NCI-H128 (cell line): ENCODE measurements around the gene PDIA4.
"Not testable (repeated sequence)": the region's sequence is repeated elsewhere in the genome, so short reads cannot be mapped to it uniquely, and the experiment has no call there.

ENCODE experiments used
- DNase-seq: peaks from one replicate; lab custom pipeline; 2025; ENCODE audit not compliant: unreplicated experiment; lab: John Stamatoyannopoulos, UW

The PDIA4 gene

DNA sequence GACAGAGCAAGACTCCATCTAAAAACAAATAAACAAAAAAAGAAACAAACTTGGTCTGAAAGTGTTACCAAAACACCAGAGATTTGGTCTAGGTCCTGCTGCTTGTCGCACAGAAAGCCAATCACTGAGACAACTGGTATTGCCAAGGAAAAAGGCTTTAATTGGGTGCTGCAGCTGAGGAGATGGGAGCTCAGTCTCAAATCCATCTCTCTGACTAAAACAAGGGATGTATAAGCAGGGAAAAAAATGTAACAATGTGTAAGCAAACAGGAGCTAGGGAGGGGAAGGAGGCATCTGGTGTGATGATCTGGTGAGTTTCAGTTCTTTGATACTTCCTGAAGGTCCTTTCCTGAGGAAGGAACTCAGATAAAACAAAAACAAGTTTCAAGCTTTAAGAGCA, 8.4 kb upstream of the PDIA4 start:
- DNase-seq = no peak

DNA sequence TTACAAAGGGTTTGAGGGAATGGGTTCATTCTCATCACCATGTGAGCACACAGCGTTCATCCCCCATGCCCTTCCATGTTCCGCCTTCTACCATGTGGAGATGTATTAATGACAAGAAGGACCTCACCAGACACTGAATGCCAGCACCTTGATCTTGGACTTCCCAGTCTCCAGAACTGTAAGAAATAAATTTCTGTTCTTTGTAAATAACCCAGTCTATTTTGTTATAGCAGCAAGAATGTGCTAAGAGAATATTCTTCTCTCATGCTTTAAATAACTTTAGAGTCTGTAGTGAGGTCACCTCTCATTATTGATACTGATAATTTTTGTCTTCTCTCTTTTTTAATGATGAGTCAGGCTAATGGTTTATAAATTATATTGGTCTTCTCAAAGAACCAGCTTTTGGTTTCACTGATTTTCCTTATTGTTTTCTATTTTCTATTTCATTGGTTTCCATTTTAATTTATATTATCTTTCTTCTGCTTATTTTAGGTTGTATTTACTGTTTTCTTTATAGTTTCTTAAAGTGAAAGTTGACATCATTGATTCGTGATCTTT, 3.1 kb upstream of the PDIA4 start:
- no peak for DNase-seq

DNA sequence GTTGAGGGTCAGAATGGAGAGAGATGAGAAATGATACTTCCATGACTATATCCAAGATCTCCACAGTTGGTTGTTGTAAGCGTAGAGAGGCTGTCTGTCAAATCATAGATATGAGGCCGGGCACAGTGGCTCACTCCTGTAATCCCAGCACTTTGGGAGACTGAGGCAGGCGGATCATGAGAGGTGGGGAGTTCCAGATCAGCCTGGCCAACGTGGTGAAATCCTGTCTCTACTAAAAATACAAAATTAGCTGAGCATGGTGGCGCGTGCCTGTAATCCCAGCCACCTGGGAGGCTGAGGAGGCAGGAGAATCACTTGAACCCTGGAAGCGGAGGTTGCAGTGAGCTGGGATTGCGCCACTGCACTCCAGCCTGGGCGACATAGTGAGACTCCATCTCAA, 2.1 kb upstream of the PDIA4 start:
- DNase-seq = not testable (repeated sequence)

DNA sequence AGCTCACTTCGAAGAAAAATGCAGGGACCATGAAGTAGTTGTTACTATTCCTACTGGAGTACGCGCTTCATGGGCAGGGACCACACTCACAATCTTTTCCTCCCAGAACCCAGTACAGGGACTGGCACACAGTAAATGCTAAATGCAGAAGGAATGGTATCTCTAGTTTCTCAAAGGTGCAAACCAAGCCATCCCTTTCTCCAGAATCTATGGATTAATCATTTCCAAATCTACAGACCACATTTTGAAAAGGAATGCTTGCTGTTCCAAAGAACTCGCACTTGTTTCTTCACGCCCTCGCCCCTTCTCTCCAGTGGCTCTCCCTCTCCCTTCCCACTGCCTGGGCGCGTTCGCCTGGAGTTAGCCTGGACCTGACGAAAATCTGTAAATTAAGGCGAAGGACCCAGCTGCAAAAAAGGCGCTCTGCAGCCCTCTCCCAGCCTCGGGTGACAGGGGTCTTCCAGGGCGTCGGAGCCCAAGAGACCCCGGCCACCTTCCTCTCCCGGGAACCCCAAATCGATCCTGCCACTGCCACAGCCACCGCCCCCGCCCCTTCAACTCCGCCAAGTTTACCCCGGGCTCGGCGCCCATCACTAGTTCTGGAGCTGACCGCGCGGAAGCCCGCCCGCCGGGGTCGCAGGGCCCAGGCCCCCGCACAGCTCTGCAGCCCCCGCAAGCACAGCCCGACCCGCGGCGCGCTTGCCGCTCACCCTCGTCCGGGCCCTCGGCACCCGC, 527 bp downstream of the PDIA4 start:
- DNase-seq = no peak

DNA sequence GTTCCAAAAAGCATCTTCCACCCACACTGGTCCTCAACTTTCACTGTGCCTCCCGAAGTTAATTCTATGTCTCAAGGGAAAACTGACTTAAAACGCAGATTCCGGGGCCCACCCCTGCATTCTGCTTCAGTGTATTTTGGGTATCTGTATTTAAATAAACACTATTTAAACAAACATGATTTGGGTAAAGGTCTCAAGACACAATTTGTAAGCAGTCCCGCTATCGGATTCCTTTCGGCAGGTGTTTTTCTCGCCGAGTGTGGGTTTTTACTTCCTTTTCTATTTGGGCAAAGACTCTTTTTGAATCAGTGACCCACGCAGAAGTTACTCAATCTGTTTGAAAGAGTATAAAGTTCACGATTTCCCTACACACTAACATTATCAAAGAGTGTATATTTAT, 1.2 kb downstream of the PDIA4 start:
- no peak for DNase-seq

DNA sequence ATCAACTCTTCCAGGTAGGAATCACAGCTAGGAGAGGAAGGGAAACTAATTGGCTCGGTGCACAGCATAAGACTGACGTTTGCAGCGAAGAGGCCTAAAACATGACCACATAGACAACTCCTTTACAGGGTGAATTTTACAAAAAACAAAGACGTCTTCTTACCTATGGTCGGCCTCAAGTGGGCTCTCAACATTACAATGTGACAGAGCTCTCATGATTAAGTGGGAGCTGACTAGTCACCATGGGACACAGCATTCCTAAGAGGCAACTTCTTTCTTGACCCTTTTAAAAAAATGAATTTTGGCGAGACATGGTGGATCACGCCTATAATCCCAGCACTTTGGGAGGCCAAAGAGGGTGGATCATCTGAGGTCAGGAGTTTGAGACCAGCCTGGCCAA, 4.6 kb downstream of the PDIA4 start:
- DNase-seq = no peak

DNA sequence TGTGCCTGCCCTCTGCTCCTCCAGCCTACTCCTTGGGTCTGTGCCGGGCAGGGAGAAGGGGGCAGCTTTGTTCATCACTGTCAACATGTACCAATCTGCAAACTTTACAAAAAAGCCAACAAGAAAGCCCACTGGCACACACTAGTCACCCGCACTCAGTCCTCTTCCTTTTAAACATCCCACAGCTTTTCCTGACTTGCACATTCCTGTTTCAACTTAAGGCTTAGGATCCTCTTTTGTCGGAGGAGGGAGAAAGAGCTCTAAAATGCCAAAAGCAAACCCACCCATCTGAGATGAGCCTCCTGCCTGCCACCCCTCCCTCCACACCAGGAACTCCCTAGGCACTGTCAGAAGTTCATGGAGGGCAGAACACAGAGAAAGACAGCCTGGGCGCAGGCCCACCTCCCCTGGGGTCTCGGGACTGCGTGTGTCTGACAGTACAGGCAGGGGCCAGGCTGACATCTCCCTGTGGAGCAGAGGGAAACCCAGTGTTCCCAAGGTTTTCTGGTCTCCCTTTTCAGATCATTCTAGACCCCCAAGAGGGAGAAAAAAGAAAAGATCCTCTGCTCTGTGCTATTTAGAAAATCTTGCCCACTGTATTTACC, 5.4 kb downstream of the PDIA4 start:
- DNase-seq = no peak

DNA sequence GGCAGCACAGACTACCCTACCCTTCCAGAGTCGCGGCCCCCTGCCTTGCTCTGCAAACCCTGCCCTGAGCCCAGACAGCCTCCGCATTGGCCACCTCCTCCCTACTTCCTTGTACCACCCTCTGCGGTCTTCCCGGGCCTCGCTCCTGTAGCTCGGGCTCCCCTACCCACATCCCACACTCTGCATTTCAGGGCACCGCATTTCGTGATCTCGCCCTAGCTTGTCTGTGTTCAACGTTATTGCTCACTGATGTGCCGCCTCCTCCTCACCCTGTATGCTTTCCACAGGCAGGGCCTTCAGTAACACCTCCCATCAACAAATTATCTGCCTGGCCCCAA, 6.6 kb downstream of the PDIA4 start:
- DNase-seq = no peak

DNA sequence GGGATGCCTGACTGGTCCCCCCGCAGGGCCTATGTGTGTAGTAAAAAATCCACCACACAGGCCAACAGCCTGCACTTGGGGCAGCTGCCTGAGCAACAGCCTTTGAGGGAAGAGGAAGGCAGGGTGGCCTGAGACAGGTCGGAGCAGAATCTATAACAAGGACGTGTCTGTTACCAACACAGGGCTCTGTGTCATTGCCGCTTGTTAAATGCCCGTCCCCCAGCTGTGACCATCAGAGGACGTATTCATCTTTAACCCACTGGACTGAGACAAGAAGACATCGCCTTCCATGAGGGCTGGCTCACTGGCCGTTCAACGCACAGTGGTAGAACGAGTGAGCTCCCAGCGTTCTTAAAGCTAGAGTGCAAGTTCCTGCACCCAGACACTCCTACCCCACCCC, 7.8 kb downstream of the PDIA4 start:
- no peak for DNase-seq

DNA sequence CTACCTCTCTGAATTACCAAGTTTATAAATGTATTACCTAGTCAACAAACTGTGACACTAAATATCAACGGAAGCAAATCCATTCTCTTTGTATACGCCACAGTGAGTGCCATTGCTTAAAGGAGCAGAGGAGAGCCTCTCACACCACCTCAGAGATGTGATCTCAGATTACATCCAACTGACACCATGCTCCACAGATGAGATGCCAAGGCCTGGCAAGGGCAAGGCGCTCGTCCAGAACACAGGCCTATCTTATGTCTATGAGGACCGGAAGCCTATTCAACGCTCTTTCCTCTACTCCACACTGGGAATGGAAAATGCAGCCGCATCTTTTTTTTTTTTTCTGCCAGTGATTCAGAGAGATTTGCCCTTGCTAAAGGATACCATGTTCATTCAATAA, 11.4 kb downstream of the PDIA4 start:
- no peak for DNase-seq

DNA sequence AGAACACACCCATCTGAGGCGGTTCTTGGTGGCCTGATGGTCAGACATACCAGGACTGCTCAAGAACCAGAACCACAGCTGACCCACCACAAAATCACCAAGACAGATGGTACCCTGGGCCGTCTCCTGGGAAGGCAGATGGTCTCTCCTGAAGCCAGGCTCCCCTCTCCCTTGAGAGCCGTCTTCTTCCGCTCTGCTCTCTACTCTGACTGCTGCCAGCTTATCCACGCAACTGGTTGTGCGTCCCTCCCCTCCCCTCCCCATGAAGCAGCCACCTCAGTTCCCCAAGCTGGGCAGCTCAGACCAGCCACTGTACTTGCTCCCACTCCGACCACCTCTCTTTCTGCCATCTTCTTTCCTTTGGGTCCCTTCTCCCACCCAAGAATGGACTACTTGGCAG, 14.0 kb downstream of the PDIA4 start:
- no peak for DNase-seq

DNA sequence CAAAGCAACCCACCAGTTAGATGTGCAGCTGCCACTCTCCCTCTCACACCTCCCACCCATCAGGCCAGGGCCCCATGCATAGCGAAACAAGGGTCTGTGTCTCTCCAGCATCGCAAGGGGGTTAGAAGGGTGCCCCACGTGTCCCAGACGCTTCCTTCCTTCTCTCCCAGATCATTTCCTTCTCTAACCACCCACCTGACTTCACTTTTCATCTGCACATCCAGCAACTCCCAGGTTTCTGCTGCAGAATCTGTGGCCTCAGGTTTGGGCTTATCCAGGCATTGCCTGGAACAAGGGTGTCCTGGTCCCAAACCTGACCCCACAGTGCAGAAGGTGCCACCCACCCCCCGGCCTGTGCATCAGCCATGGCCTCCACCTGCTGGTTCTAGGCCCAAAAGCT, 14.4 kb downstream of the PDIA4 start:
- DNase-seq = no peak

DNA sequence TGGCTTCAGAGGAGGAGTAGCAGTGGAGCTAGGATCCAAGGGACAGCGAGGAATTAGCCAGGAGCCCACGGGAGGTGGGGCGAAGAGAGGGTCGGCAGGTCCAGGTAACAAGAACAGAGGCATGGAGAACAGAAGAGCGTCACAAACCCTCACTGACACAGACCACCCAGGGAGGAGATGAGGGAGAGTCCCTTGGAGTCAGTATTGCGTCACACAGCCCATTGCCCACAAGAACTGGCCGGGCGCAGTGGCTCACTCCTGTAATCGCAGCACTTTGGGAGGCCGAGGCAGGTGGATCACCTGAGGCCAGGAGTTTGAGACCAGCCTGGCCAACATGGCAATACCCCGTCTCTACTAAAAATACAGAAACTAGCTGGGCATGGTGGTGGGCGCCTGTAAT, 15.6 kb downstream of the PDIA4 start:
- DNase-seq = not testable (repeated sequence)

DNA sequence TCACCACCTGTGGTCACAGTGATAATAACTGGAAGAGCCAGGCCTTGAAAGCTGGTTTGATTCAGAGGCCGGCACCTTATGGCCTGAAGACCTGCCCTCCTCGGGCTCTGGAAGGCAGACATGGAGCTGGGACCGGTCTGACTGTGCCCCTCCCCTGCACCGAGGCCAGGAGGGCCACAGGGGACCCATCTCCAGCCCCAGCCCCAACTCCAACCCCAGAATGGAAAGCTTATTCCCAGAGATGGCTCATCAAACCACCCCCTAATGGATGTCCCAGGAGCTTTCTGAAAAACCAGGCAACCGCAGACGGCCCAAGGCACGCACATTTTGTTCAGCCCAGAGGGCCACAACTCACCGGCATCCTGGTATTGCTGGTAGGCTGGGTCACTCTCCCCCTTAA, 16.8 kb downstream of the PDIA4 start:
- DNase-seq = no peak

DNA sequence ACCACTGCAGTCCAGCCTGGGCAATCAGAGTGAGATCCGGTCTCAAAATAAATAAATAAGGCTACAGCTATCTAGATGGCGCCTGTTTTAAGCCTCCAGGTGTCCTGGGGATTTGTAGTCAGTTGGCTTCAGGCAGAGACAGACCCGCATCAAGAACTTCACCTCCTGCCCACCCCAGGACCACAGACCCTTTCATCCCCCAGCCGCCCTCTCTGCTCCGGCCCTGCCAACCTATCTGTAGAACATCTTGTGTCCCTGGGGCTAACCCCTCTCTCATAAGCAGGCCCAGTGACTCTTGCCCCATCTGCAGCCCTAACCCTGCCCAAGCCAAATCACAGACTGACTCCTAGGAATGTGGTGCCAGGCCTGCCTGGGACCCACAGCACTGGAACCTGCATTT, 17.9 kb downstream of the PDIA4 start:
- no peak for DNase-seq

DNA sequence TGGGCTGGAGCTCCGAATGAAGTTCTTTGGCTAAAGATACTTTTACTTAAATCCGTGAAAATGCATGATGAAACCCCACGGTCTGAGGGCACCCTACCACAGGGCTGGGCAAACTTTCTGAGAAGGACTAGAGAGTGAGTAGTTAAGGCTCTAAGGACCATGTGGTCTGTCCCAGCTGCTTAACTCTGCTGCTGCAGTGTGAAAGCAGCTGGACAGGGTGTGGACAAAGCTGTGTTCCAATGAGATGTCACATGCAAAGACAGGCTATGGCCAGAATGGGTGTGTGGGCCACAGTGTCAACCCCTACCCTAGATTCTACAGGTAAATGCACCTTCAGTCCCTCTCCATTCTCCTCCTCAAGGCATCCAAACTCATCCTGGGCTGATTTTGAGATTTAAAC, 18.8 kb downstream of the PDIA4 start:
- DNase-seq = no peak

DNA sequence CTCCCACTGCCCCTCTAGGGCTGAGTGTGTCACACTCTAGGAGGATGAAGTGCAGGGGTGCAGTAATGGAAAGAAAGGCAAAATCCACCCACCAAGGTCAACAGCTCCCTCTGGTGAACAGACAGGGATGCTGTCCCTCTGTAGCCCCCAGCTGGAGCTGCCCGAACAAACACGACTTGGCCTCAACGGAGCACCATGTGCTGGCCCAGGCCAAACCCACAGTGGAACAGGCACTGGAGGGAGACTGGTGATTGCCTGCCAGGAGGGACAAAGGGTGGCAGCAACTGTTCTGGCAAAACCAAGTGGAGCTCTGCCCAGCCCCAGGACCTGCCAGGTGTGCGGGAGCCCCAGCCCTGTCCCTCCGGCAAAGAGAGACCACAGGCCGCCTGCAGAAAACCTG, 20.7 kb downstream of the PDIA4 start:
- DNase-seq = no peak

DNA sequence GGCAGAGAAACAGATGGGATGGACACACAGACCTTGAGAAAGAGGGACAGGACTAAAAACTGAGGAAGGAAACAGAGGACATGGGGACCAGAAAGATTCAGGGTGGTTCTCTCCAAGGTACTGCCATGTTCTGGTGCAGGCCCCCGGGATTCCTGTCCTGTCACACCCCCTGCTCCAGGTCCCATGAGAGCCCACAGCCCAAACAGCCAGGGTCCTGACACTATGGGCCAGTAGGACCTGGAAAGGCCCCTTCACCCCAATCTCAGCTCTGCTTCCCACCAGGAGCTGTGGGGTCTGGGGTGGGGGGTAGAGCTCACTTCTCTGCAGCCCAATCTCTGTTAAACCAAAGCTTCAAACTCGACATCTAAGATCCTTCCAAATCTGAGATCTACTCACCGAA, 21.2 kb downstream of the PDIA4 start:
- DNase-seq = no peak

DNA sequence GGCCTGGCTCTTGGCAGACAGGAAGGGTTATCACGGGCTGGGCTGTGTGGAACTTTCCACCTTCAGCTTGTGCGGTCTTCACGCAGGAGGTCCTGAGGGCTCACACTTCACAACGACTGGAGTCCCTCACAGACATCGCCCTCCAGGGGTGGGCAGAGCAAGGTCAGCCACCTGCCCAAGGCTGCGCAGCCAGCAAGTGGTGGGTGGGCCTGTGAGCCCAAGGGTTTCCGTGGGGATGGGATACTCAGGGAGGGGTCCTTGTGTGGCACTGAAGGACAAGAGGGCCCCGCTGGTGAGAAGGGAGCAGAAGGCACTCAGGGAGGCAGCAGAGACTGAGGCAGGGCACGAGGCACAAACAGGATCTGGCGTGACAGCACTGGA, 22.0 kb downstream of the PDIA4 start:
- no peak for DNase-seq

DNA sequence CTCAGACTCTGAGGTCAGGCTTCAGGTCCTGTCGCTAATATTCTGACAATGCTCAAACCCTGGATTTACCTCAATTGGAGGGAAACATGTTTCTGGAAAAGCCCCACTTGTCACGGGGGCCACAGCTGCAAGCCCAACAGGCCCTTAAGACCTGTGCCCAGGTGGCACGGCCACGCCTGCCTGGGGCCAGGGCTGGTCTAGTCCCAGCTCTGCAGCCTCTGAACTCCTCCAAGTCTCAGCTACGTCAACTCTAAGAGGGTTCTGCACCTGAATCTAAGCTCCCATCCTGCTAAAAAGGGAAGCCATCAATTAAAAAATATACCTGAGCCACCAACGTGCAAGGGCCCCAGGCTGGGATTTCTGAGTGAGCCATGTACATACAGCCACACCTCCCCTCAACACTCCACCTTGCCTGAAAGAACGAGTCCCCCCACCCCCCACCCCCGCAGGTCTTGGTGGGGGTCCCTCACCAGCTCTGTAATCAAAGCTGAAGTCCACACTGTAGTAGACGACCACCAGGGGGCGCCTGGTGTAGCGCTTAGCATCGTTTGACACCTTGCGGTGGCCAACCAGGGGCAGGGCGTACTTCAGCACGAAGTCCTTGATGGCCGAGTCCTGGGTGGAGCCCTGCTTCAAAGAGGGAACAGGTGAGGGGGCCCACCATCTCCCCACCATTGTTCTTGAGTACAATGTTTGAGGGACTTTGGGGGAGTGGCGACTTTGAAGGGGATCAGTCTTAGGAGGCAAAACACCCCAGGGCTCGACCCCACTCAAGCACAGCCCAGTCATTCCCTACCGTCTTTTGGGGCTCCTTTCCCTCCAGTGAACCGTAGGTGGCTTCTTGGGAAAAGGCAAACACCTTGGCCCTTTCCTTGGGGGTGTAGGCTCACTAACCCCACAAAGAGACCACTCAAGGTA, 22.6 kb downstream of the PDIA4 start:
- DNase-seq = peak; percentile 17

DNA sequence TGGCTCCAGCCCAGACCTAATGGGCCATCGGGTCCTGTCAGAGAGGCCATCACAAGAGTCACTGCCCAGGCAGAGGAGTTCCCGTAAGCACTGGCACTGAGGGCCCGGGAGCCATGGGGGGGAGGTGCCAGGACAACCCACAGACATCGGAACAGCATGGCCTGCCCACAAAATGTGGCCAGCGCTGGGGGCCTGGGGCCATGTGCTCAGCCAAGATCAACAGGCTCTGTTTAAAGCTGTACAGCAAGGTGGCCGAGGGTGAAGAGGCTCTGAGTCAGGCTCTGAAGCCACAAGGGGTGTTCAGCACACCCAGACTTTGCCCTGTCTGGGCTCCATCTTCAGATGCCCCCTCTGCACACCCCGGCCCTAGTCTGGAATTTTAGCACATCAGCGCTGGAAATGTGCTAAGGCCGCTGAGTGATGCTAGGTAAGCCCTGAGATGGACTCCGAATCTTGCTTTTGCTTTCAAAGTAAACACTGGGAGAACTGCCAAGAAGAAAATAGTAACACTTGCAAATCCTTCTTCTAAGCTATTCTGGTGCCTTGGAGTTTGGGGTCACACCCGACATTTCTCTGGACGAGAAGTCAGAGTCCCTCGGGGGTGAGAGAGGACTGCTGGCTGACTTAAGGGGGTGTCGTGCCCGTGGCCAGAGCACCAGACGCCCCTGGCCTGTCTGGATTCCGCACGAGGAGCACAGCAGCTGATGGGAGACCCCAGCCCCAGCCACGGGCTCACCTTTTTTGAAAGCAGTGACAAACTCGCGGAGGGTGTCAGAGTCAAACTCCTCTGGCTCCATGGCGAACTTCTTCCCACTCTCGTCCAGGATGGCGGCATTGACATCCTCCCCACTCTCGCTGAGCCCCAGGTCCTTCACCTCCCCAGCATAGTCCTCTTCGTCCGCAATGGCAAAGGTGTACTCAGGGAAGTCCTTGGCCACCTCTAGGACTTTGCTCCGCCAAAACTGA, 23.6 kb downstream of the PDIA4 start:
- DNase-seq = no peak
